Activated naive CD8-positive, alpha-beta T cell treated with anti-CD3 and anti-CD28 coated beads, Interleukin-2, amount 50 U/mL, for 16 hours (primary cell): ENCODE measurements around the gene KRTAP5-11.
"Not testable (repeated sequence)": the region's sequence is repeated elsewhere in the genome, so short reads cannot be mapped to it uniquely, and the experiment has no call there.

Source experiments
- DNase-seq: peaks from one replicate; pipeline ENCODE4 v3.0.0-alpha.2; 2020; ENCODE audit warnings: low read depth, low spot score

Gene KRTAP5-11

GRCh38 chr11:71582309-71582895 lies at the start of gene KRTAP5-11:
TSS of gene KRTAP5-11 (minus strand) at chr11:71582875. CDS start at chr11:71582837, 38 bp downstream.
- DNase-seq, result no peak

GRCh38 chr11:71631551-71631950 lies 48.9 kb upstream of the KRTAP5-11 start:
- DNase-seq, result not testable (repeated sequence)

- not testable (repeated sequence) for DNase-seq
Measured at GRCh38 chr11:71630071-71630470, 47.4 kb upstream of the KRTAP5-11 start.

- DNase-seq, result not testable (repeated sequence)
Measured at GRCh38 chr11:71628943-71629342, 46.3 kb upstream of the KRTAP5-11 start.

GRCh38 chr11:71623226-71623625 lies 40.6 kb upstream of the KRTAP5-11 start:
- not testable (repeated sequence) for DNase-seq

- not testable (repeated sequence) for DNase-seq
Measured at GRCh38 chr11:71622561-71622960, 39.9 kb upstream of the KRTAP5-11 start.

GRCh38 chr11:71615003-71615402 lies 32.3 kb upstream of the KRTAP5-11 start:
- not testable (repeated sequence) for DNase-seq

GRCh38 chr11:71614366-71614917 lies 31.8 kb upstream of the KRTAP5-11 start:
- DNase-seq, result not testable (repeated sequence)

- not testable (repeated sequence) for DNase-seq
Measured at GRCh38 chr11:71613931-71614330, 31.3 kb upstream of the KRTAP5-11 start.

- not testable (repeated sequence) for DNase-seq
Measured at GRCh38 chr11:71611218-71611910, 28.7 kb upstream of the KRTAP5-11 start.

GRCh38 chr11:71608272-71608671 lies 25.6 kb upstream of the KRTAP5-11 start:
- not testable (repeated sequence) for DNase-seq

- DNase-seq, result not testable (repeated sequence)
Measured at GRCh38 chr11:71607520-71608216, 25.0 kb upstream of the KRTAP5-11 start.

- not testable (repeated sequence) for DNase-seq
Measured at GRCh38 chr11:71606853-71607519, 24.3 kb upstream of the KRTAP5-11 start.

GRCh38 chr11:71604798-71605488 lies 22.3 kb upstream of the KRTAP5-11 start:
- not testable (repeated sequence) for DNase-seq

- not testable (repeated sequence) for DNase-seq
Measured at GRCh38 chr11:71603221-71603620, 20.5 kb upstream of the KRTAP5-11 start.

GRCh38 chr11:71589546-71589920 lies 6.9 kb upstream of the KRTAP5-11 start:
- not testable (repeated sequence) for DNase-seq

- DNase-seq, result peak; percentile 11
Measured at GRCh38 chr11:71588822-71589545, 6.3 kb upstream of the KRTAP5-11 start.

- DNase-seq, result not testable (repeated sequence)
Measured at GRCh38 chr11:71588314-71588713, 5.6 kb upstream of the KRTAP5-11 start.

- not testable (repeated sequence) for DNase-seq
Measured at GRCh38 chr11:71585673-71586072, 3.0 kb upstream of the KRTAP5-11 start.

- DNase-seq, result not testable (repeated sequence)
Measured at GRCh38 chr11:71582969-71583368, 294 bp upstream of the KRTAP5-11 start.
